ENCODE measurements around the gene IL7R. TPM values are rescaled to one million over a fixed set of nuclear protein-coding genes. Genes with fewer than 3 reads are reported as not detected.
"Not testable (repeated sequence)": the region's sequence is repeated elsewhere in the genome, so short reads cannot be mapped to it uniquely, and the experiment has no call there.

Gene IL7R
- total RNA-seq, 4 donors from 2014 or later, result 4.4 to 19.1 (median 11.1) TPM

GRCh38 chr5:35842856-35843255 lies 13.8 kb upstream of the IL7R start:
- DNase-seq, result no peak
- peaks cover 0 to 13% (median 3%) of the 10 kb centered on the region in 3 donors for H3K9me3 ChIP-seq
- no peak overlapping the region for H3K27ac ChIP-seq
- no peaks in the 10 kb centered on the region for H3K36me3 ChIP-seq
- intact Hi-C loops (cut with DNase I), result no loop called here
- no peaks in the 10 kb centered on the region for H3K27me3 ChIP-seq
- no peak overlapping the region for H3K4me3 ChIP-seq
- TF ChIP-seq CTCF (IDR thresholded peaks at IDR 0.05) (no peak), POLR2A (IDR thresholded peaks at IDR 0.05) (no peak)
- no peaks in the 10 kb centered on the region for H3K4me1 ChIP-seq

- intact Hi-C loops (cut with DNase I); H3K4me1 ChIP-seq; H3K27me3 ChIP-seq; H3K4me3 ChIP-seq; H3K27ac ChIP-seq; DNase-seq; H3K36me3 ChIP-seq: not testable (repeated sequence)
- peaks cover 0 to 13% (median 3%) of the 10 kb centered on the region in 3 donors for H3K9me3 ChIP-seq
- 57 to 75% methylated on average over 2 of the region's 2 CpGs for WGBS, 2 donors
These were observed 11.2 kb upstream of the IL7R start for GRCh38 chr5:35845508-35845907.

- TF ChIP-seq CTCF (IDR thresholded peaks at IDR 0.05) (no peak), POLR2A (IDR thresholded peaks at IDR 0.05) (no peak)
- H3K4me3 ChIP-seq, result no peak overlapping the region
- no peaks in the 10 kb centered on the region for H3K36me3 ChIP-seq
- H3K27me3 ChIP-seq, result no peaks in the 10 kb centered on the region
- intact Hi-C loops (cut with DNase I), result no loop called here
- H3K27ac ChIP-seq, result no peak overlapping the region
- peaks cover 0 to 10% (median 0%) of the 10 kb centered on the region in 3 donors for H3K4me1 ChIP-seq
- DNase-seq, result no peak
- peaks cover 0 to 13% (median 3%) of the 10 kb centered on the region in 3 donors for H3K9me3 ChIP-seq
These were observed 9.2 kb upstream of the IL7R start for GRCh38 chr5:35847491-35847890.

- intact Hi-C loops (cut with DNase I), result no loop called here
- no peak for DNase-seq
- Histone ChIP-seq H3K9me3 (peaks cover 0 to 13% (median 3%) of the 10 kb centered on the region in 3 donors), H3K27ac (no peak overlapping the region), H3K4me1 (peaks cover 0 to 10% (median 0%) of the 10 kb centered on the region in 3 donors), H3K27me3 (no peaks in the 10 kb centered on the region), H3K4me3 (no peak overlapping the region), H3K36me3 (no peaks in the 10 kb centered on the region)
- 57 to 64% methylated on average over 3 of the region's 3 CpGs for WGBS, 2 donors
- no peak for TF ChIP-seq CTCF (IDR thresholded peaks at IDR 0.05)
- TF ChIP-seq POLR2A (IDR thresholded peaks at IDR 0.05), result no peak
These were observed 8.7 kb upstream of the IL7R start for GRCh38 chr5:35847961-35848360.

GRCh38 chr5:35849860-35850259 lies 6.8 kb upstream of the IL7R start:
- TF ChIP-seq POLR2A (IDR thresholded peaks at IDR 0.05) (no peak), CTCF (IDR thresholded peaks at IDR 0.05) (no peak)
- Histone ChIP-seq H3K36me3 (no peaks in the 10 kb centered on the region), H3K4me3 (no peak overlapping the region), H3K27me3 (no peaks in the 10 kb centered on the region), H3K9me3 (peaks cover 0 to 11% (median 3%) of the 10 kb centered on the region in 3 donors), H3K4me1 (peaks cover 0 to 10% (median 0%) of the 10 kb centered on the region in 3 donors), H3K27ac (no peak overlapping the region)
- WGBS, 2 donors, result 67 to 84% methylated on average over 5 to 6 of the region's 6 CpGs
- DNase-seq, result no peak
- intact Hi-C loops (cut with DNase I), result no loop called here

Data from esophagus squamous epithelium (tissue), 5 donors.